ENCODE results near the gene ATP11C.

ATP11C gene

GRCh38 chrX:139825618-139826017 lies 107.2 kb downstream of the ATP11C start:
- Histone ChIP-seq H3K36me3 (no peaks in the 10 kb centered on the region), H3K4me3 (ENCODE audit: low read depth, low read length) (no peak overlapping the region), H3K9me3 (ENCODE audit: severe bottlenecking) (no peaks in the 10 kb centered on the region), H3K27me3 (ENCODE audit: insufficient read depth, low read depth, severe bottlenecking) (peaks cover 3% of the 10 kb centered on the region), H3K27ac (no peak overlapping the region)
- TF ChIP-seq, protein P1, sequence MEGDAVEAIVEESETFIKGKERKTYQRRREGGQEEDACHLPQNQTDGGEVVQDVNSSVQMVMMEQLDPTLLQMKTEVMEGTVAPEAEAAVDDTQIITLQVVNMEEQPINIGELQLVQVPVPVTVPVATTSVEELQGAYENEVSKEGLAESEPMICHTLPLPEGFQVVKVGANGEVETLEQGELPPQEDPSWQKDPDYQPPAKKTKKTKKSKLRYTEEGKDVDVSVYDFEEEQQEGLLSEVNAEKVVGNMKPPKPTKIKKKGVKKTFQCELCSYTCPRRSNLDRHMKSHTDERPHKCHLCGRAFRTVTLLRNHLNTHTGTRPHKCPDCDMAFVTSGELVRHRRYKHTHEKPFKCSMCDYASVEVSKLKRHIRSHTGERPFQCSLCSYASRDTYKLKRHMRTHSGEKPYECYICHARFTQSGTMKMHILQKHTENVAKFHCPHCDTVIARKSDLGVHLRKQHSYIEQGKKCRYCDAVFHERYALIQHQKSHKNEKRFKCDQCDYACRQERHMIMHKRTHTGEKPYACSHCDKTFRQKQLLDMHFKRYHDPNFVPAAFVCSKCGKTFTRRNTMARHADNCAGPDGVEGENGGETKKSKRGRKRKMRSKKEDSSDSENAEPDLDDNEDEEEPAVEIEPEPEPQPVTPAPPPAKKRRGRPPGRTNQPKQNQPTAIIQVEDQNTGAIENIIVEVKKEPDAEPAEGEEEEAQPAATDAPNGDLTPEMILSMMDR (IDR thresholded peaks at IDR 0.05; ENCODE audit: low read depth, low read length) = no peak
- no peak for DNase-seq

GRCh38 chrX:139823806-139824205 lies 109.0 kb downstream of the ATP11C start:
- no peak overlapping the region for H3K27ac ChIP-seq
- H3K9me3 ChIP-seq (ENCODE audit: severe bottlenecking) = no peaks in the 10 kb centered on the region
- TF ChIP-seq, protein P1 (IDR thresholded peaks at IDR 0.05; ENCODE audit: low read depth, low read length) = no peak
- H3K4me3 ChIP-seq (ENCODE audit: low read depth, low read length) = no peak overlapping the region
- no peaks in the 10 kb centered on the region for H3K36me3 ChIP-seq
- peaks cover 3% of the 10 kb centered on the region for H3K27me3 ChIP-seq (ENCODE audit: insufficient read depth, low read depth, severe bottlenecking)
- DNase-seq = no peak

DNA sequence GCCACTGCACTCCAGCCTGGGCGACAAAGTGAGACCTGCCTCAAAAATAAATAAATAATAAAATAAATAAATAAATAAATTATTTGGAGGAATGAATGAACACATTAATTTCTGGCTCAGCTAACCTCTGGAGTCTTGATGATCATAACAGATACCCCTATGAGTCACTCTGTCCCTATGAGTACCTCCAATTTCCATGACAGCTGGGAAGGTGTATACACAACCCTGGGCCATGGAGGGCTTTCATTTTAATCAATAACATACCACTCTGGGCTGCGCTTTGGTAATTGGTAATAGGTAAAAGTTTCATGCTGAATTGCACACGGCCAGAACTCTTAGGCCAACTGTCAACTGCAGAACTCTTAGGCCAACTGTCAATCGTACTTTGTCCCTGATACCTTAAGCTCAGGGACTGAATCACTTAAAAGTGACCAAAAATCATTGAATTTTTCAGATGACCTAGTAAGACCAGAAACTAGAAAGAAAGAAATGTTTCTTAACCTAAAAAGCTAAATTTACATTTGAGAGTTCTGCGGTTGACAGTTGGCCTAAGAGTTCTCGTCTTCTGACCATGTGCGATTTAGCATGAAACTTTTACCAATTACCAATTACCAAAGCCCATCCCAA lies 112.4 kb downstream of the ATP11C start:
- no peak for DNase-seq
- H3K36me3 ChIP-seq = no peaks in the 10 kb centered on the region
- no peak overlapping the region for H3K4me3 ChIP-seq (ENCODE audit: low read depth, low read length)
- H3K9me3 ChIP-seq (ENCODE audit: severe bottlenecking) = no peaks in the 10 kb centered on the region
- H3K27me3 ChIP-seq (ENCODE audit: insufficient read depth, low read depth, severe bottlenecking) = no peaks in the 10 kb centered on the region
- H3K27ac ChIP-seq = no peak overlapping the region
- TF ChIP-seq, protein P1 (IDR thresholded peaks at IDR 0.05; ENCODE audit: low read depth, low read length) = no peak

GRCh38 chrX:139816204-139816603 lies 116.6 kb downstream of the ATP11C start:
- no peak overlapping the region for H3K27ac ChIP-seq
- H3K36me3 ChIP-seq = no peaks in the 10 kb centered on the region
- no peaks in the 10 kb centered on the region for H3K9me3 ChIP-seq (ENCODE audit: severe bottlenecking)
- no peaks in the 10 kb centered on the region for H3K27me3 ChIP-seq (ENCODE audit: insufficient read depth, low read depth, severe bottlenecking)
- TF ChIP-seq, protein P1 (IDR thresholded peaks at IDR 0.05; ENCODE audit: low read depth, low read length) = no peak
- no peak overlapping the region for H3K4me3 ChIP-seq (ENCODE audit: low read depth, low read length)
- DNase-seq = no peak

DNA sequence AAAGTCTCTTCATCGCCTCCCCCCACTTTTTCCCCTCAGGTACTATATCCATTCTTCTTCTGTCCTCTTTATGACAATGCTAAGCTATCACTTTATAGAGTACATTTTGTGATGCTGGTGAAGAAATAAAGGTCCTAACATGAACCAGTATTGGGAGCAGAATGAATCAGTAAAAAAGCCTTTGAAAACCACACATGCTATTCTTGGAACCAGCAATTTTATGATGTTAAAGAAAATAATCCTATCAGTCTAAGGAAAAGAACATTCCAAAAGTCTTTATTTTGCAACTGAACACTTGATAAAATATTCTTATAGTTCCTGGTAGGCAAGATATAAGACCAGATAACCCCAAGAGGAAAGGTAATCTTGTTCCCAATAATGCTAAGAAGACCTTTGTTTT lies 117.1 kb downstream of the ATP11C start:
- H3K27me3 ChIP-seq (ENCODE audit: insufficient read depth, low read depth, severe bottlenecking) = no peaks in the 10 kb centered on the region
- TF ChIP-seq, protein P1 (IDR thresholded peaks at IDR 0.05; ENCODE audit: low read depth, low read length) = no peak
- no peaks in the 10 kb centered on the region for H3K9me3 ChIP-seq (ENCODE audit: severe bottlenecking)
- no peak for DNase-seq
- no peak overlapping the region for H3K27ac ChIP-seq
- no peaks in the 10 kb centered on the region for H3K36me3 ChIP-seq
- H3K4me3 ChIP-seq (ENCODE audit: low read depth, low read length) = no peak overlapping the region

Measured in WERI-Rb-1 (cell line).